ENCODE results near the gene COL27A1.
A peak's percentile ranks its signal among the peaks of the same experiment; 100 is the strongest.

Gene COL27A1

DNA sequence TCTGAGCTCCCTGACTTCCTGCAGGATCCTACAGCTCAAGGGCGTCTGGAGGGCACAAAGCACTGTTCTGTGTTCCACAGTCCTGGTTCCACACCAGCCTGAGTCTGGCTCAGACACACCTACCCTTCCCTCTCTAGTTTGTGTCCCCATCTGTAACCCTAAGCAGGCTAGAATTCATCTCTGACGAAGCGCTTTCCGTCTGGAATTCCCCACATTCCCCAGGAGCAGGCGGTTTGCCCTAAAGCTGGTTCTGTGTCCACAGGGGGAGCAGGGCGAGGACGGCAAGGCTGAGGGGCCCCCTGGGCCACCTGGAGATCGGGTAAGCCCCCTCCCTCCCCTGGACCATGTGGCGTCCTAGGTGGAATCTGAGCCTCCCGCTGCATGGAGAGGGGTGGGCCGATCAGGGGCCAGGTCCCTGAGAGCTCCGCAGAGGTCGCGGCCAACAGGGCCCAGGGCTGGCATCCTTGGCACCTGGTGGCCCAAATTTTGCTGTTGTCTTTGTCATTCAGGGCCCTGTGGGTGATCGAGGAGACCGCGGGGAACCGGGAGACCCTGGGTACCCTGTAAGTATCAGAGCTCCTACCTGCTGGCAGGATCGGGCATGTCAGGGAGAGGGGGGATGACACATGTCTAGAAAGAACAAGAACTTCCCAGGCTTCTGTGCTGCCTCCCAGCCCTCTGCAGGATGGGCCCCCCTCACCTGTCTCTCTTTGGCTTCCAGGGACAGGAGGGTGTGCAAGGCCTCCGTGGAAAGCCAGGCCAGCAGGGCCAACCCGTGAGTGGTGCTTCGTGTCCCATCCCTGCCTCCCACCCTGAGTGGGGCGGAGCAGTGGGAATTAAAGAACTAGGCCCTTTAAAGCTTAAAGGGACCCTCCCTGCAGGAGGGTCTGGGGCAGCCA, 133.1 kb downstream of the COL27A1 start:
- DNase-seq (ENCODE audit: low spot score): no peak
- in situ Hi-C loops (cut with MboI; ENCODE audit: low sequenced_read_pairs, unreplicated experiment): loop anchor here (10.0 kb wide), 2 partner anchors 134 to 194 kb away; partner anchors contain the start of genes COL27A1 and KIF12

DNA sequence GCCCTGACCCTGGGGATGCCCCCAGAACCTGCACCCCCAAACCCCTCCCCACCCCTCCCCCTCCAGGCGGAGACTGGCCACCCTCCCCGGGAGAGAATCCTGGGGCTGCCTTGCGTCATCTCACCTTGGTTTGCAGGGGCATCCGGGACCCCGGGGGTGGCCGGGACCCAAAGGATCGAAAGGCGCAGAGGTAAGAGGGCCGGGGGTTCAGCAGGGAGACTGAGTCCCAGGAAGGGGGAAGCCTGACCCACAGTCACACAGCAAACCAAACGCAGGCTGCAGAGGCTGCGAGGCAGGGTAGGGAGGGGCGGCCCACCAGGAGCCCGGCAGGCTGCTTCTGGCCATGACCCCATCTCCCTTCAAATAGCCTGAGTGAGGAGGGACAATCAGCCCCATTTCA, 133.8 kb downstream of the COL27A1 start:
- in situ Hi-C loops (cut with MboI; ENCODE audit: low sequenced_read_pairs, unreplicated experiment): loop anchor here (10.0 kb wide), 2 partner anchors 134 to 194 kb away; partner anchors contain the start of genes COL27A1 and KIF12
- TF ChIP-seq, protein P1, sequence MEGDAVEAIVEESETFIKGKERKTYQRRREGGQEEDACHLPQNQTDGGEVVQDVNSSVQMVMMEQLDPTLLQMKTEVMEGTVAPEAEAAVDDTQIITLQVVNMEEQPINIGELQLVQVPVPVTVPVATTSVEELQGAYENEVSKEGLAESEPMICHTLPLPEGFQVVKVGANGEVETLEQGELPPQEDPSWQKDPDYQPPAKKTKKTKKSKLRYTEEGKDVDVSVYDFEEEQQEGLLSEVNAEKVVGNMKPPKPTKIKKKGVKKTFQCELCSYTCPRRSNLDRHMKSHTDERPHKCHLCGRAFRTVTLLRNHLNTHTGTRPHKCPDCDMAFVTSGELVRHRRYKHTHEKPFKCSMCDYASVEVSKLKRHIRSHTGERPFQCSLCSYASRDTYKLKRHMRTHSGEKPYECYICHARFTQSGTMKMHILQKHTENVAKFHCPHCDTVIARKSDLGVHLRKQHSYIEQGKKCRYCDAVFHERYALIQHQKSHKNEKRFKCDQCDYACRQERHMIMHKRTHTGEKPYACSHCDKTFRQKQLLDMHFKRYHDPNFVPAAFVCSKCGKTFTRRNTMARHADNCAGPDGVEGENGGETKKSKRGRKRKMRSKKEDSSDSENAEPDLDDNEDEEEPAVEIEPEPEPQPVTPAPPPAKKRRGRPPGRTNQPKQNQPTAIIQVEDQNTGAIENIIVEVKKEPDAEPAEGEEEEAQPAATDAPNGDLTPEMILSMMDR (IDR thresholded peaks at IDR 0.05; ENCODE audit: borderline replicate concordance, control extremely low read depth, extremely low read depth, insufficient read depth, missing control alignments): no peak
- no peak for DNase-seq (ENCODE audit: low spot score)

More for the DNA sequence above, 133.1 kb downstream of the COL27A1 start:
- TF ChIP-seq, protein P1 (IDR thresholded peaks at IDR 0.05; ENCODE audit: borderline replicate concordance, control extremely low read depth, extremely low read depth, insufficient read depth, missing control alignments): no peak

DNA sequence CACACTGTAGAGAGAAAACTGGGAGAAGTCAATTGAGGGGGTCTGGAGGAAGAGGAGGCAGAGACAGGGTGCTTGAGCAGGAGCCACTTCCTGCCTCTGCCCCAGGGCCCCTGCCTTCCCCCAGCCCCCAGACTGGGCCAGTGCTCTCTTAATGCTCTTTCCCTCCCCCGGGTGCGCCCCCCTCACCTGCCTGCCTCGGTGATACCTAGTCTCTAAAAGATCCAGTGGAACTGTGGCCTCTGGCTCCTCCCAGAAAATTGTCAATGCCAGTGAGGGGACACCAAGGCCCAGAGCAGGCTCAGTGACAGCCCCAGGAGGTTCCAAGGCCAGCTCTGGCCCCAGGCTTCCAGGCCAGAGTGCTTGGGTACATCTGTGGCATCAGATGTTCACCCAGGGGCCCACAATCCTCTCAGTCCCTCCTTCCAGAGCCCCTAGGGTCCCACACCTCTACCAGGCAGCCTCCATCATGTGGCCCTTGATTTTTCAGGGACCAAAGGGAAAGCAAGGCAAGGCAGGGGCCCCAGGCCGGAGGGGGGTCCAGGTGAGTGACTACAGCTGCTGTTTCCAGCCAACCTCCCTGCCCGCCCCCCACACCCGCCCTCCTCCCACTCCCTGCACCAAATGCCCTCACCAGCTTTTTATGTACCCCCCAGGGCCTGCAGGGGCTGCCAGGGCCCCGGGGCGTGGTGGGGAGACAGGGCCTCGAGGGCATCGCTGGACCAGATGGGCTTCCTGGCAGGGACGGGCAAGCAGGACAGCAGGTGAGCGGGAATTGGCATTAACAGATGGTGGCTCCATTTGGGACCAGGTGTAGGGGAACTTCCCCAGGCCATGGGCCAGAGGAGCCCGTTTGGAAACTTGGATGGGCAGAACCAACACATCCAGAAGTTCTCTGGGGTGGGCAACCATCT, 134.5 kb downstream of the COL27A1 start:
- DNase-seq (ENCODE audit: low spot score): no peak
- in situ Hi-C loops (cut with MboI; ENCODE audit: low sequenced_read_pairs, unreplicated experiment): loop anchor here (10.0 kb wide), 2 partner anchors 135 to 195 kb away; partner anchors contain the start of genes COL27A1 and KIF12
- TF ChIP-seq, protein P1 (IDR thresholded peaks at IDR 0.05; ENCODE audit: borderline replicate concordance, control extremely low read depth, extremely low read depth, insufficient read depth, missing control alignments): no peak

DNA sequence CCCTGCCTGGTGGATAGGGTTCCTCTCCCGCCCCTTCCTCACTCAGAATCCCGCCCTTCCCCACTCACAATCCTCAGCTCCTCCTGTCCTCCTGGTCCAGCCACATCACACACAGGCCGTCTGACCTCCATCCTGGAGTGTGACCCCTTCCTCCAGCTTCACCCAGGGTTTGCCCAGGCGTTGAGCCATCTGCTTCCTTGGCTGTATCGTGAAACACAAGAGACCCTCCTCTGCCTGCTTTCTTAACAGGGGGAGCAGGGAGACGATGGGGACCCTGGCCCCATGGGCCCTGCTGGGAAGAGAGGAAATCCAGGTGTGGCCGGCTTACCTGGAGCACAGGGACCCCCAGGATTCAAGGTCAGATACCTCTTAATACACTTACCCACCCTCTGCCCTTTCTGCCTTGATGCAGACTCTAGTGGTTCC, 135.2 kb downstream of the COL27A1 start:
- DNase-seq (ENCODE audit: low spot score): no peak
- TF ChIP-seq, protein P1 (IDR thresholded peaks at IDR 0.05; ENCODE audit: borderline replicate concordance, control extremely low read depth, extremely low read depth, insufficient read depth, missing control alignments): no peak
- in situ Hi-C loops (cut with MboI; ENCODE audit: low sequenced_read_pairs, unreplicated experiment): no loop called here

DNA sequence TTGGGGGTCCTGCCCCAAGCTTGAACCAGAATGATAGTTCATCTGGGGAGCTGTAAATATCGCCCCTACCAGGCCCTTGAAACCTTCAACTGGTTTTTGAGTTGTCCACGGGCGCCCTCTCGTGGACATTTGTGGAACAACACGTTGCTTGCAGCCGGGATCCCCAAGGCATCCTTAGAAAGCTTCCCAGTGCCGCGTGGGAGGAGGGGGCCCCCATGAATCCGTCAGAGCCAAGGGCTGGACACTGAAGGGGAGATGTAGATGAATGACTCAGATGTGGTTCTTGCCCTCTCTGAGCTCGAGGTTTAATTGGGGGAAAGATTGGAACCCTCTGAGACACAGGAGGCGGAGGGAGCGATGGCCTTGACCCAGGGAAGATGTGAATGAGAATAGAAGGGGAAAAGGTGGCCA, 135.7 kb downstream of the COL27A1 start:
- peak; percentile 80 for DNase-seq (ENCODE audit: low spot score)
- in situ Hi-C loops (cut with MboI; ENCODE audit: low sequenced_read_pairs, unreplicated experiment): no loop called here
- TF ChIP-seq, protein P1 (IDR thresholded peaks at IDR 0.05; ENCODE audit: borderline replicate concordance, control extremely low read depth, extremely low read depth, insufficient read depth, missing control alignments): peak; percentile 90
